ENCODE results near the gene NOP16. TPM values are rescaled to one million over a fixed set of nuclear protein-coding genes. Genes with fewer than 3 reads are reported as not detected.

The NOP16 gene
- total and polyA plus RNA-seq, 2 of the 13 experiments (the other 11 are each of a cell fraction or from before 2014, with no cell fraction given), result 43.3 to 48.4 TPM

DNA sequence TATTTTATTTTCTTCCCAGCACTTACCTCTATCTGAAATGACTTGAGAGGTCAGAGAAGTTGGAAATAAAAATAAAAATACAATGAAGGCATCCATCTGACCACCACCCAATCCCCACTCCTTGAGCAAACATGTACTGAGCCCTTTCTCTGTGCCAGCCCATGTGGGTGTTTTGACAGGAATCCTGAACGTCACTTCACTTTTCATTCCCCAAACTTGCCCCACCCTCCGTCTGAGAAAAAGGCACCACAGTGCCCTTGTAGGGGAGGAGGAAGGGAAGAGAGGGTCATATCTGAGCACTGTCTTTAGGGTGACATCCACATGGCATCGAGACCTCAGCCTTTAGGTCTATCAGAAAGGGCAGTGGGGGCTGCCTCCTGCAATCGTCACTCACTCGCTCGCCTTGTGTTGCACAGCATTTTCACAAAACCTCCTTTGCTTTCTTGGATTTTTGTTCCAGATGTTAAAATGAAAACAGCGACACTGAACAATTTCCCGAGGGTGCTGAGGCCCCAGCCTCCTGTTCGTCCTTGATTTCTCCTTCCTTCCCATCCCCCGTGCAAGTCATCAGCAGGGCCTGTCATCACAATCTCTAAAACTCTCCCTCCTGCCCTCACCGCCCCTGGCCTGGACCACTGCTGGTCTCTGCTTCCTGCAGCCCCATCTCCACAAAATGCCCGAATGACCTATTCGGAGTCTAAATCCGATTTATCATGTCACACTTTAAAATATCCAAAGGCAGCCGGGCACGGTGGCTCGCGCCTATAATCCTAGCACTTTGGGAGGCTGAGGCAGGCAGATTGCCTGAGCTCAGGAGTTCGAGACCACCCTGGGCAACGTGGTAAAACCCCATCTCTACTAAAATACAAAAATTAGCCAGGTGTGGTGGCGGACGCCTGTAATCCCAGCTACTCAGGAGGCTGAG is 13.1 kb upstream of the NOP16 start:
- ChIA-PET CTCF (ENCODE audit: low intra/inter-chr PET ratio, low total read pairs) (no interaction called here), POLR2A (no interaction called here)
- no TSS peak for BruUV-seq (replicated peaks)
- Histone ChIP-seq H3K9ac (ENCODE audit: insufficient read depth, low read depth, low read length) (no peak overlapping the region), H3K4me2 (ENCODE audit: low read depth, low read length) (no peak overlapping the region), H3K27me3 (ENCODE audit: control insufficient read depth in 1 of 2, insufficient read depth in 2 of 2, low read length in 2 of 2) (no peaks in the 10 kb centered on the region), H2AFZ (ENCODE audit: low read length) (no peak overlapping the region), H3K36me3 (replicated peaks in 1 of 2; ENCODE audit: control insufficient read depth in 1 of 2, insufficient read depth in 2 of 2, low read length in 2 of 2) (peaks cover 0 to 2% of the 10 kb centered on the region in 2 experiments; a peak in 2 of 5 replicates), H3K9me3 (ENCODE audit: low read length) (no peaks in the 10 kb centered on the region), H3K4me3 (replicated peaks in 1 of 3; ENCODE audit: insufficient read depth in 1 of 3, low read depth in 2 of 3, low read length in 3 of 3) (no peak overlapping the region), H4K20me1 (ENCODE audit: insufficient read depth, low read length) (no peaks in the 10 kb centered on the region), H3K27ac (ENCODE audit: extremely low read length, insufficient read depth, low read length) (no peak overlapping the region), H3K4me1 (ENCODE audit: insufficient read depth, low read length) (peaks cover 25% of the 10 kb centered on the region), H3K79me2 (ENCODE audit: insufficient read depth, low read length) (no peaks in the 10 kb centered on the region)
- 95% methylated on average over 22 of the region's 22 CpGs for WGBS (ENCODE audit: low lambda C conversion rate)
- no peak for ATAC-seq
- no peak for FAIRE-seq
- intact Hi-C loops (cut with micrococcal nuclease; ENCODE audit: unreplicated experiment) (no loop called here), in situ Hi-C loops (cut with HindIII; ENCODE audit: extremely low pct_ligation_motif_present, low pct_unique_long_range_greater_than_20kb) (no loop called here)
- DNase-seq (ENCODE audit: low spot score), result no peak
- TF ChIP-seq ISL2 (CRISPR knock-in tag; IDR thresholded peaks at IDR 0.05), result no peak
- no peak for TF ChIP-seq ZBTB39 (CRISPR knock-in tag; IDR thresholded peaks at IDR 0.05)
- no peak for TF ChIP-seq THYN1 (CRISPR knock-in tag; IDR thresholded peaks at IDR 0.05; ENCODE audit: borderline replicate concordance, low read depth)
- TF ChIP-seq ZNF598 (CRISPR knock-in tag; IDR thresholded peaks at IDR 0.05; ENCODE audit: borderline replicate concordance), result no peak
- TF ChIP-seq HNRNPUL1 (IDR thresholded peaks at IDR 0.05; ENCODE audit: low read depth, low read length), result no peak
- TF ChIP-seq, protein P1, sequence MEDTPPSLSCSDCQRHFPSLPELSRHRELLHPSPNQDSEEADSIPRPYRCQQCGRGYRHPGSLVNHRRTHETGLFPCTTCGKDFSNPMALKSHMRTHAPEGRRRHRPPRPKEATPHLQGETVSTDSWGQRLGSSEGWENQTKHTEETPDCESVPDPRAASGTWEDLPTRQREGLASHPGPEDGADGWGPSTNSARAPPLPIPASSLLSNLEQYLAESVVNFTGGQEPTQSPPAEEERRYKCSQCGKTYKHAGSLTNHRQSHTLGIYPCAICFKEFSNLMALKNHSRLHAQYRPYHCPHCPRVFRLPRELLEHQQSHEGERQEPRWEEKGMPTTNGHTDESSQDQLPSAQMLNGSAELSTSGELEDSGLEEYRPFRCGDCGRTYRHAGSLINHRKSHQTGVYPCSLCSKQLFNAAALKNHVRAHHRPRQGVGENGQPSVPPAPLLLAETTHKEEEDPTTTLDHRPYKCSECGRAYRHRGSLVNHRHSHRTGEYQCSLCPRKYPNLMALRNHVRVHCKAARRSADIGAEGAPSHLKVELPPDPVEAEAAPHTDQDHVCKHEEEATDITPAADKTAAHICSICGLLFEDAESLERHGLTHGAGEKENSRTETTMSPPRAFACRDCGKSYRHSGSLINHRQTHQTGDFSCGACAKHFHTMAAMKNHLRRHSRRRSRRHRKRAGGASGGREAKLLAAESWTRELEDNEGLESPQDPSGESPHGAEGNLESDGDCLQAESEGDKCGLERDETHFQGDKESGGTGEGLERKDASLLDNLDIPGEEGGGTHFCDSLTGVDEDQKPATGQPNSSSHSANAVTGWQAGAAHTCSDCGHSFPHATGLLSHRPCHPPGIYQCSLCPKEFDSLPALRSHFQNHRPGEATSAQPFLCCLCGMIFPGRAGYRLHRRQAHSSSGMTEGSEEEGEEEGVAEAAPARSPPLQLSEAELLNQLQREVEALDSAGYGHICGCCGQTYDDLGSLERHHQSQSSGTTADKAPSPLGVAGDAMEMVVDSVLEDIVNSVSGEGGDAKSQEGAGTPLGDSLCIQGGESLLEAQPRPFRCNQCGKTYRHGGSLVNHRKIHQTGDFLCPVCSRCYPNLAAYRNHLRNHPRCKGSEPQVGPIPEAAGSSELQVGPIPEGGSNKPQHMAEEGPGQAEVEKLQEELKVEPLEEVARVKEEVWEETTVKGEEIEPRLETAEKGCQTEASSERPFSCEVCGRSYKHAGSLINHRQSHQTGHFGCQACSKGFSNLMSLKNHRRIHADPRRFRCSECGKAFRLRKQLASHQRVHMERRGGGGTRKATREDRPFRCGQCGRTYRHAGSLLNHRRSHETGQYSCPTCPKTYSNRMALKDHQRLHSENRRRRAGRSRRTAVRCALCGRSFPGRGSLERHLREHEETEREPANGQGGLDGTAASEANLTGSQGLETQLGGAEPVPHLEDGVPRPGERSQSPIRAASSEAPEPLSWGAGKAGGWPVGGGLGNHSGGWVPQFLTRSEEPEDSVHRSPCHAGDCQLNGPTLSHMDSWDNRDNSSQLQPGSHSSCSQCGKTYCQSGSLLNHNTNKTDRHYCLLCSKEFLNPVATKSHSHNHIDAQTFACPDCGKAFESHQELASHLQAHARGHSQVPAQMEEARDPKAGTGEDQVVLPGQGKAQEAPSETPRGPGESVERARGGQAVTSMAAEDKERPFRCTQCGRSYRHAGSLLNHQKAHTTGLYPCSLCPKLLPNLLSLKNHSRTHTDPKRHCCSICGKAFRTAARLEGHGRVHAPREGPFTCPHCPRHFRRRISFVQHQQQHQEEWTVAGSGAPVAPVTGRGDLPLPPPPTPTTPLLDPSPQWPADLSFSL (CRISPR knock-in tag; IDR thresholded peaks at IDR 0.05), result no peak
- TF ChIP-seq CAMTA2 (CRISPR knock-in tag; IDR thresholded peaks at IDR 0.05; ENCODE audit: borderline replicate concordance), result no peak
